HG03135 (cell line): ENCODE results near the gene UGT2B7.
"Not testable (repeated sequence)": the region's sequence is repeated elsewhere in the genome, so short reads cannot be mapped to it uniquely, and the experiment has no call there.

ENCODE experiments used
- ATAC-seq: cut with Tn5 transposase; IDR thresholded peaks from one replicate; pipeline ENCODE4 v1.9.1; 2021; ENCODE audit warnings: mild to moderate bottlenecking, moderate library complexity; ENCODE audit not compliant: unreplicated experiment

Gene UGT2B7

DNA sequence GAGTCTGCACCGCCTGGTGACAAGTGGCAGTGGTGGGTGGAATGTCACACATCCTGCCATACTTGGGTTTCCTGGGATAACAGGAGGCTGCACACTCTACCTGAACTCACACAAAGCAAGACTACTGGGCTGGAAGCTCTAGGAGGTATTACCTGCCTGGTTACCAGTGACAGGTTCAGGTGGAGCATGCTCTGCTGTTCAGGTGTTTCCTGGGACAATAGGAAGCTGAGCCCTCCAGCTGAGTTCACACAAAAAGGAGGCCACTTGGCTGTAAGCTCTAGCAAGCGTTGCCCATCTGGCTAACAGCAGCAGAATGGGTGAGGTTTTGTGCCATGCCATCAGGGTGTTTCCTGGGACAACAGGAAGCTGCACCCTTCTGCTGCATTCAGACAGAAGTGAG, 17.4 kb upstream of the UGT2B7 start:
- ATAC-seq: no peak

DNA sequence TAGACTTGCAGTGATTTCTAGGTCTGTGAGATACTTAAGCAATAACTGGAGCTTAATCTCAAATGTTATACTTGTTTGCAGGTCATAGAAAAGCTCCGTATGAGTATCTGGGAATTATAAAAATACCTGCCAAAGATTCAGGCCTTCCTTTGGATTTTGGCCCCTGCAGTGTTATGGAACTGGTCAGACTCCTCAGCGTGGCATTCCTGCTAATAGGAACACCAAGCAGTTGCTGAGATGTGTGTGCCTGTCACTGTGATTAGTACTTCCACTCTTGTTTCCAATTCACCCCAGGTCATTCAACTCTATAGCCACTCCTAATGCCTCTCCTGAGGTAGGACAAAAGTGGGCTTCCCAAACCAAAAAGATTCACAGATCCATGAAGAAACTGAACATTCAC, 7.8 kb upstream of the UGT2B7 start:
- ATAC-seq: no peak

GRCh38 chr4:69089388-69089787, 6.9 kb upstream of the UGT2B7 start:
- ATAC-seq: no peak

DNA sequence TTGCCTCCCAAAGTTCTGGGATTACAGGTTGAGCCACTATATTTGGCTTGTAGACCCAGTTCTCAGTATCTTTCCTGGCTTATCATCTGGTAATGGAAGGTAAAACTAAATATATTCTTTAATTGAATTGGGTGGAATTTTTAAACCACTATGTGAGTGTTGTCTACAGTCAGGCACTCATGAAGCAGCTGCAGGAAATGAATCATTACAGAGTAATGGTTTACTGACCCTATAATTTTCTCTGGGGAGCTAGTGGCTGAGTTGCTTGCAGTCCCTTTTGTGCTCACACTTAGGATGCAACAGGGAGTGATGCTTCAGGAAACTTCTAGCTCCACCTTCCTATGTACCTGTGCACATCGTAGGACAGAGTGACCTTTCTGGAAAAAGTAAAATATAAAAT, 4.1 kb upstream of the UGT2B7 start:
- ATAC-seq: no peak

GRCh38 chr4:69092980-69093568, 3.2 kb upstream of the UGT2B7 start:
- ATAC-seq: no peak

DNA sequence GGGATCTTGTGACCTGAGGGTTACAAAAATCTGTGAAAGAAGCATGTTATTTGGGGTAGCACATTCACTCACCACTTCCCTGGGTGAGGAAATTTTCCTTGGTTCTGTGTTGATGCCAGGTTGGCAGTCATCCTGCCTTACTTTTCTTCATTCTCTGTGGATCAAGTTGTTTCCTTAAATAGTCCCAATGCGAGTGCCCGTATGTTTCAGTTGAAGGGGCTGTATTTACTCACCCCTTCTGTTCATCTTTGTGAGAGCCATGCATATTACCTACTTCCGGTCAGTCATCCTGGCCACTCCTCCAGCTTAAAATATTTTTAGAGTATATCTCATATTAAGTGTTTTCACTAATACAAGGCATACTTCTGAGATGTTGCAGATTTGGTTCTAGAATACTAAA, 2.6 kb upstream of the UGT2B7 start:
- no peak for ATAC-seq

- ATAC-seq: no peak
These were observed 958 bp upstream of the UGT2B7 start for GRCh38 chr4:69095301-69095731.

DNA sequence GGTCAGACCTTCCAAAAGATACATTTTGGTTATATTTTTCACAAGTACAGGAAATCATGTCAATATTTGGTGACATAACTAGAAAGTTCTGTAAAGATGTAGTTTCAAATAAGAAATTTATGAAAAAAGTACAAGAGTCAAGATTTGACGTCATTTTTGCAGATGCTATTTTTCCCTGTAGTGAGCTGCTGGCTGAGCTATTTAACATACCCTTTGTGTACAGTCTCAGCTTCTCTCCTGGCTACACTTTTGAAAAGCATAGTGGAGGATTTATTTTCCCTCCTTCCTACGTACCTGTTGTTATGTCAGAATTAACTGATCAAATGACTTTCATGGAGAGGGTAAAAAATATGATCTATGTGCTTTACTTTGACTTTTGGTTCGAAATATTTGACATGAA, 536 bp downstream of the UGT2B7 start:
- ATAC-seq: no peak

DNA sequence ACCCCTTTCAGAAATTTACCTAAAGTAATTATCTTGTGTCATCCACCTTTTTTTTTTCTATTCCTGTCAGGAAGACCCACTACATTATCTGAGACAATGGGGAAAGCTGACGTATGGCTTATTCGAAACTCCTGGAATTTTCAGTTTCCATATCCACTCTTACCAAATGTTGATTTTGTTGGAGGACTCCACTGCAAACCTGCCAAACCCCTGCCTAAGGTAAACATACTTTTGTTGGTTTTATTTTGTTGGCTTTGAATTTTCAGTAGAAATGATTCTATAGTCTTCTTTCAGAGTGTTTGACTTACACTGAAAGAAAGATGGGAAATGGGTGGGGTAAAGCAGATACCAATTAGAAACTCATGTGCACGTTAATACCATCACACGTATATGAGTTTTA, 2.2 kb downstream of the UGT2B7 start:
- ATAC-seq: no peak

DNA sequence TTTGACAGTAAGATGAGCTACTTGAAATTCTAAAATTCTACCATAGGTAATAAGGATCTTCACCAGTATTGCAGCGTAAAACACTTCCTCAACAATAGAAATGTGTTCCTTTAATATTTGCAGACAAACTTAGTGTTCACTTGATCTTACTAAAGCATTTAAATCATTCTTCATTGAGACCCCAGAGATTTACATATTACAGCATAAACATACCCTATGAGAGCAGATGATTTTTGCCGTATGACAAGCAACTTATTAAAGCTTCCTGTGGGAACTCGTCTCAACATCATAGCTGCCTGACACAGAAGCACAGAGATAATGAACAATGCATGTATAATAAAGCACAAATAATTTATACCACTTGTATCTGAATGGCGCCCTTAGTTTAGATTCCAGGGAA, 3.6 kb downstream of the UGT2B7 start:
- no peak for ATAC-seq

- ATAC-seq: not testable (repeated sequence)
These were observed 6.4 kb downstream of the UGT2B7 start for GRCh38 chr4:69102668-69103067.

GRCh38 chr4:69104719-69105275, 8.5 kb downstream of the UGT2B7 start:
- ATAC-seq: no peak

DNA sequence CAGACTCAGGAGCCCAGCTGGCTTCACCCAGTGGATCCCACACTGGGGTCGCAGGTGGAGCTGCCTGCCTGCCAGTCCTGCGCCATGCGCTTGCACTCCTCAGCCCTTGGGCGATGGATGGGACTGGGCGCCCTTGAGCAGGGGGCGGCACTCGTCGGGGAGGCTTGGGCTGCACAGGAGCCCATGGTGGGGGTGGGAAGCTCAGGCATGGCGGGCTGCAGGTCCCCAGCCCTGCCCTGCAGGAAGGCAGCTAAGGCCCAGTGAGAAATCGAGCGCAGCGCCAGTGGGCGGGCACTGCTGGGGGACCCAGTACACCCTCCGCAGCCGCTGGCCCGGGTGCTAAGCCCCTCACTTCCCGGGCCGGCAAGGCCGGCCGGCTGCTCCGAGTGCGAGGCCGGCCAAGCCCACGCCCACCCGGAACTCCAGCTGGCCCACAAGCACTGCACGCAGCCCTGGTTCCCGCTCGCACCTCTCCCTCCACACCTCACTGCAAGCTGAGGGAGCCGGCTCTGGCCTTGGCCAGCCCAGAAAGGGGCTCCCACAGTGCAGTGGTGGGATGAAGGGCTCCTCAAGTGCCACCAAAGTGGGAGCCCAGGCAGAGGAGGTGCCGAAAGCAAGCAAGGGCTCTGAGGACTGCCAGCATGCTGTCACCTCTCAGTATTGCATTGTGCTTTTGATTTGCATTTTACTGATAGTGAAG, 19.0 kb downstream of the UGT2B7 start:
- not testable (repeated sequence) for ATAC-seq

GRCh38 chr4:69115851-69116213, 19.6 kb downstream of the UGT2B7 start:
- no peak for ATAC-seq

GRCh38 chr4:69116645-69117321, 20.5 kb downstream of the UGT2B7 start:
- no peak for ATAC-seq

DNA sequence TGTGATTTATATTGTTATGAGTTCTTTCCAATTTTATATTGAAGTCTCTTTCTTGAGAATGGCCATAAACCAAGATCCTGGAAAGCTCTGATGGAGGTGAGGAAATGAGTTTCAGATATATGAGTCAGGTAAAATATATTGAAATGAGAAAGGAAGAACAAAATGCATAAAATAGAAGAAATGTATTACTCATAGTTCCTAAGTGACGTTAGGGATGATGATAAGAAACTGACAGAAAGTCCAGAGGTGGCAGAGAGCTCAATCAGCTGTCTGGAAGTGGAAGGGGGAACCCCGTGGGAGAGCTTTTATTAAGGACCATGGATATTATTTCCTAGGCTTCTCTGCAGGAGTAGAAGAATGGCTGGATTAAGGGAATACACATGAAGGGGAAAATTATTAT, 24.6 kb downstream of the UGT2B7 start:
- ATAC-seq: no peak

DNA sequence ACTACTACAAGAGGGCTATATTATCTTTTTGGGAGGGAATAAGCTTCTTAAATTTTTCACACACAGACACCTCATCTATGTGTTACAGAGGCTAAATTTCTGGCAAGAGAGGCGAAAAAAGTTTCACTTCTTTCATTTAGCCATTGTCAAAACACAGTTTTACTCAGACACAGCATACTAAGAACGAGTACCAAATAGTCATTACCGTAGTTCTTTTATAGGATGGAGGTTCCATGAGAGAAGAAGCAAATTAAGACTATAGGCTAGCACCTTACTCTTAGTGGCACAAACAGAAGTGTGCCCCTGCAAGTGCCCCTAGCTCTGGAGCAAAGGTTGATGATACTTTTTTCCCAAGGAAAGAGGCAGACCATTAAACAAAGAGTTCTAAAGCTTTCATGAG, 26.2 kb downstream of the UGT2B7 start:
- ATAC-seq: no peak

DNA sequence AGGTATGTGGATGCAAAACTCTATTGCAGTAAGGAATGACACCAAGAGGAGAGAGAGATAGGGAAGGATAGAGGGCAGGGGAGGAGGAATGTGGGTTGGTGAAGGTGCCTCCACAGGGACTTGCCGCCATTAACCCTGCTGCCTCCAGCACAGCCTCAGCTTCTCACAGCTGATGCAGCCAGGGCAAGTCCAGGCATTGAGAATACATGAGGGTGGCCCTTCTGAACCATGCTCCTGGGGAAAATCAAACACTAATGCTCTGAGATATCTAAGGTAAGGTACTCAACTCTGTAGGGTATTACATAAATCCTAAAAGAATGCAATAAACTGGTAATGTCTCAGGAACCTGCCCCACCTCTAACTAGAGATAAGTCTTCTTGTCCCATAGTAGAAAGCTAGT, 28.7 kb downstream of the UGT2B7 start:
- ATAC-seq: no peak

DNA sequence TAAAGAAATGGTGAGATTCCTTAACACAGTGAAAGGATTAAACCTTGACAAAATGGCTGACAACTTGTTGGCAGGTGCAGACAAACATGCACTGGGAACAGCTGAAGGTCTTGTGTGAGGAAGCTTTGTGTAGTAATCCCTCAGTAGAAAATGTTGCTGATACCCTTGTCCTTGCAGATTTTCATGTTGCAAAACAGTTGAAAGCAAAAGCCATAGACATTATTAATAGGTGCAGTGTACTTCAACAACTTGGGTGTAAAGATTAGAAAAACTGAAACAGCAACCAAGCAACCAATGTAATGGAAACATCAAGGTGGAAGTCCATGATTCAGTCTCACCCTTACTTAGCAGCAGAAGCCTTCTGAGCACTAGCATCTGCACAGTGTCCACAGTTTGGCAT, 29.8 kb downstream of the UGT2B7 start:
- no peak for ATAC-seq

- ATAC-seq: no peak
These were observed 37.7 kb downstream of the UGT2B7 start for GRCh38 chr4:69133993-69134392.

GRCh38 chr4:69134471-69134870, 38.2 kb downstream of the UGT2B7 start:
- ATAC-seq: no peak

DNA sequence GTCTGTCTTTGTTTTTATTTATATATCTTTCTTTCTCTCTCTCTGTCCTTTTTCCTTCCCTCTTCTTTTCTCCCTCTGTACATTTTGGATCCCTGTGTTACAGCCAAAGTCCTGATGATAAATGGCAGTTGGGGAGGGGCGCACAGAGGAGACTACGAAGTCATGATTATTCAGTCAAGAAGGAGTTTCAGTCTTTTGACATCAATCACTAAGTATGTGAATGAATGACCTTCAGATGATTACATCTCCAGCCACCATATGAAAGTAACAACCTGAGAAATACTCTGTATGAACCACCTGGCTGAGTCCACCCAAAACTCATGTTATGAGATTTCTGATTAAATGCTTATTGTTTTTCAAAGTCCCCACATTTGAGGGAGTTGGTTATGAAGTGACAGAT, 45.0 kb downstream of the UGT2B7 start:
- ATAC-seq: no peak
